HL-60/S4 treated with retinoic acid at 250 ng/mL for 4 days and 3 days (cell line): ENCODE measurements around the gene SPIN1.
"Not testable (repeated sequence)": the region's sequence is repeated elsewhere in the genome, so short reads cannot be mapped to it uniquely, and the experiment has no call there.

Experiments
- in situ Hi-C: fragments of 300-500 bp; cut with MboI; formaldehyde crosslinking; loops from 2 replicates; pipeline ENCODE4 v1.7.0; 2022; ENCODE audit warnings: low sequenced_read_pairs

Gene SPIN1

DNA sequence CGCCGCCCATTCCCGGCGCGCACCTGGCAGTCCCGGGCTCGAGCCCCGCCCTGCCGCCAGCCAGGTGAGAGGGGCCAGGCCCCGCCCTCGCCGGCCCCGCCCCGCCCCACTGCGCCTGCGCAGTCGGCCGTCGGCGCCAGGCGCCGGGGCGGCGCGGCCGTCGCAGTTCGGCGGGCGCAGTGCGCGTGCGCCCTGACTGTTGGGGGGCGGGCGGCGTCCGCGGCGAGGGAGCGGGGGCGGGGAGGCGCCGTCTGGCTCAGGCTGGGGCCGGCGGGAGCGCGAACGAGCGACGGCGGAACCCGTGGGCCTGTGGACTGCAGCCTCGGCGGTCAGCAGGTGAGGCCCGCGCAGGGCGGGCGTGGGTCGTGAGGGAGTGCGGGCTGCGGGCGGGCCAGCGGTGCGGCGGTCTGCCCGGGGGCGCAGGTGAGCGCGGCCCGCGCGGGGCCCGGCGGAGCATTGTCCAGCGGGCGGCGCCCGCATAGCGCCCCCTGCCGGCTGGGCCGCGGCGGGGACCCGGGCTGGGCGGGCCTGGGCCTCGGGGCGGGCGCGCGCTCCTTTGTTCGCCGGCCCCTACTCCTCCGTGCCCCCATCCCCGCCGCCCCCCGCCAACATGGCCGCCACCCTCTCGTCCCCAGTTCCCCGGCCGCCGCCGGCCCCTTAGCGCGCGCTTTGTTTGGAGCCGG lies at the start of gene SPIN1:
SPIN1 (plus strand) TSS at position 242 of the 683 bp plus-strand sequence. CDS start 38,096 bp downstream, outside the sequence.
- in situ Hi-C loops = no loop called here

GRCh38 chr9:88339317-88339716 lies 48.9 kb upstream of the SPIN1 start:
- in situ Hi-C loops = no loop called here

DNA sequence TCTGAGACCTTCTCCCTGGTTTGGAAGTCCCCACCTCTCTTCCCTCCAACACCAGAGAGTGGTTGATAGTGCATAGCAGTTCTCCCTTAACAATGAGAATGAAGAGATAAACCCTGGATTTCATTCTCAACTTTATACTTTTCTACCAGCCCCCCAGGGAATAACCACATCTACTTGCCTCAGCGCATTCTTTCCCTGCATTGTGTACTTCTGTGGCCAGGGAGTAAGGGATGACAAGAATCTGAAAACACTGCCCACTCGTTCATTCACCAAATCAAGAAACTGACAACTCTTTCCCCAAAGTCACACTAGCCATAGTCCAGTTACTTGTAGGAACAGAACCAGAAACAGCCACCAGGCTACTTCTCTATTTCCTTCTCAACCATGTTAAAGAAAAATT lies 46.0 kb upstream of the SPIN1 start:
- in situ Hi-C loops = no loop called here

GRCh38 chr9:88344013-88344412 lies 44.2 kb upstream of the SPIN1 start:
- in situ Hi-C loops = no loop called here

DNA sequence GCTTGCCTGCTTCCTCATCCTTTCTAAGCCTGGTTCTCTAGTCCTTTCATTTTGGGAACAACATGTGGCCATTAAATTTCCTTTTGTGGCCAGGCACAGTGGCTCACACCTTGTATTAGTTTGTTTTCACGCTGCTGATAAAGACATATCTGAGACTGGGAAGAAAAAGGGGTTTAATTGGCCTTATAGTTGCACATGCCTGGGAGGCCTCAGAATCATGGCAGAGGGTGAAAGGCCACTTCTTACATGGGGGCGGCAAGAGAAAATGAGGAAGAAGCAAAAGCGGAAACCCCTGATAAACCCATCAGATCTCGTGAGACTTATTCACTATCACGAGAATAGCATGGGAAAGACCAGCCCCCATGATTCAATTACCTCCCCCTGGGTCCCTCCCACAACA lies 37.9 kb upstream of the SPIN1 start:
- in situ Hi-C loops = not testable (repeated sequence)

DNA sequence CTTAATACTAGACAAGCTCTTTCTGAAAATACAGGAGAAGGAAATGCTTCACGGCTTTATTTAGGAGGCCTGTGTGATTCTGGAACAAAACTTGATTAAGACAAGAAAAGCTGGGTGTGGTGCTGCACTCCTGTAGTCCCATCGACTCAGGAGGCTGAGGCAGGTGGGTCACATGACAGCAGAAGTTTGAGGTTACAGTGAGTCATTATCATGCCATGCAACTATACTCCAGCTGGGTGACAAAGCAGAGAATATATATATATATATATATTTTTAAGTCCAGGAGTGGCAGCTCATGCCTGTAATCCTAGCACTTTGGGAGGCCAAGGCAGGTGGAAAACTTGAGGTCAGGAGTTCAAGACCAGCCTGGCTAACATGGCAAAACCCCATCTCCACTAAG lies 33.1 kb upstream of the SPIN1 start:
- in situ Hi-C loops = no loop called here

- in situ Hi-C loops = not testable (repeated sequence)
These were observed 31.0 kb upstream of the SPIN1 start for GRCh38 chr9:88357250-88357649.

DNA sequence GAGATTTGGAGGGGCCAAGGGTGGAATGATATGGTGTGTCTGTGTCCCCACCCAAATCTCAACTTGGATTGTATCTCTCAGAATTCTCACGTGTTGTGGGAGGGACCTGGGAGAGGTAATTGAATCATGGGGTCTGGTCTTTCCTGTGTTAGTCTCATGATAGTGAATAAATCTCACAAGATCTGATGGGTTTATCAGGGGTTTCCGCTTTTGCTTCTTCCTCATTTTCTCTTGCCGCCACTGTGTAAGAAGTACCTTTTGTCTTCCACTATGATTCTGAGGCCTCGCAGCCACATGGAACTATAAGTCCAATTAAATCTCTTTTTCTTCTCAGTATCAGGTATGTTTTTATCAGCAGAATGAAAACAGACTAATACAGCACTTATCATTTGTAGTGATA lies 29.5 kb upstream of the SPIN1 start:
- in situ Hi-C loops = no loop called here

DNA sequence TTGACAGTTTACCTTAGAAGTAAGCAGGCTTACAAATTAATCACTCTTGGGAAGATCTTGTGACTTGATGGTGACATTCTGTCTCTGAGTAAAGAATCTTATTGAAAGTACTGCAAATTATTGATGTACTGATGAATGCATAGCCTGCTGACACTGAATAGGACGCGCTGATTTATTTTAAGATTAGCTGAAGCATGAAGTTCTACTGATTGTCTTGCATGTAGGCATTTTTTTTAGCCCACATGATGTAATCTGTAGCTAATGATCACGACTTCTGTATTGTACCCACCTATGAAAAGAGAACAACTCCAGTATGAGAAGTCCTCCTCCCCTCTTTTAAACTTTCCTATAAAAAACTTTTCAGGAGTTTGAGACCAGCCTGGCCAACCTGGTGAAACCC lies 28.3 kb upstream of the SPIN1 start:
- in situ Hi-C loops = no loop called here

DNA sequence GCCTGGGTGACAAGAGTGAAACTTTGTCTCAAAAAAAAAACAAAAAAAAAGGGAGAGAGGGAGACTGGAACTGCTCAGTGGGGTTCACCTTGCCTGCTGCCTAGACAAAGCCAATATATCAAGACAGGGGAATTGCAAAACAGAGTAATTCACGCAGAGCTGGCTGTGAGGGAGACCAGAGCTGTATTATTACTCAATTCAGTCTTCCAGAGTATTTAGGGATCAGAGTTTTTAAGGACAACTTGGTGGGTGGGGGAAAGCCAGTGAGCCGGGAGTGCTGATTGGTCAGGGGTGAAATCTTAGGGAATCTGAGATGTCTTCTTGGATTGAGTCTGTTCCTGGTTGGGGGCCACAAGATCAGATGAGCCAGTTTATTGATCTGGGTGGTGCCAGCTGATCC lies 25.6 kb upstream of the SPIN1 start:
- in situ Hi-C loops = no loop called here

- in situ Hi-C loops = no loop called here
These were observed 24.6 kb upstream of the SPIN1 start for GRCh38 chr9:88363661-88364060.

- in situ Hi-C loops = no loop called here
These were observed 23.5 kb upstream of the SPIN1 start for GRCh38 chr9:88364706-88365105.

DNA sequence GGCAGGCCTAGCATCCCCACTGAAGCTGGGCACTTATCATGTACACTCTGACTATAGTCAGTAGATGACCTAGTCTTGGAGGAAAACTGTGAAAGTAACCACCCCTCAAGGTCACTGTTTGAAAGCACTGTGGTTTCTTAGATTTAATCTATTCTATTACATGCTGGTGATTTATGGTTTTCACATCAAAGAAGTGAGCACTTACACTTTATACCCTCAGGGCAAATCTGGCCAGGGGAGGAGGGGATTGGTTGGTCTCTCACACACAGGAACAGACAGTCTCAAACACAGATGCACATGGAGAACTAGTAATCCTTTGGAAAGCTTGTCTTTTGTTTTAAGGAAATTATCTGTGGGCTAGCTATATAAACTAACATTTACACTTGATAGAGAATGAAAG lies 17.9 kb upstream of the SPIN1 start:
- in situ Hi-C loops = no loop called here

GRCh38 chr9:88372103-88372654 lies 16.1 kb upstream of the SPIN1 start:
- in situ Hi-C loops = no loop called here

GRCh38 chr9:88373045-88373444 lies 15.2 kb upstream of the SPIN1 start:
- in situ Hi-C loops = no loop called here

DNA sequence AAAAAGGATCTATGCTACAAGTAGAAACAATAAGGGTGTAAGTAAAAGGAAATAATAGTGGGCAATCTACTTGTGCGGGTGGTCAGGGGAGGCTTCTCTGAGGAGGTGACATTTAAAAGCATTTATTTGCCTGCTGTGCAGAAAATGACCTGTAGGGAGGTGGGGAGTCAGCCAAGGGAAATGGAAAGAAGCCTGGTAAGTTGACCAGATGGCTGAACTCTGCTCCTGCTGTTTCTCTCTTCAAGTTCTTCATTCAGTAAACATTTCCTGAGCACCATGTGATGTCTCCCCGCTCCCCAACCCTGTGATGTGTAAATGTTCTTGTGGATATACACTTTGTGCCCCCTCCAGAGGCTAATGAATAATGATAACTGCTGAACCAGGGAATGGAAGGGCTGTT lies 9.9 kb upstream of the SPIN1 start:
- in situ Hi-C loops = no loop called here

GRCh38 chr9:88379352-88379751 lies 8.9 kb upstream of the SPIN1 start:
- in situ Hi-C loops = no loop called here

GRCh38 chr9:88380118-88380517 lies 8.1 kb upstream of the SPIN1 start:
- in situ Hi-C loops = no loop called here

DNA sequence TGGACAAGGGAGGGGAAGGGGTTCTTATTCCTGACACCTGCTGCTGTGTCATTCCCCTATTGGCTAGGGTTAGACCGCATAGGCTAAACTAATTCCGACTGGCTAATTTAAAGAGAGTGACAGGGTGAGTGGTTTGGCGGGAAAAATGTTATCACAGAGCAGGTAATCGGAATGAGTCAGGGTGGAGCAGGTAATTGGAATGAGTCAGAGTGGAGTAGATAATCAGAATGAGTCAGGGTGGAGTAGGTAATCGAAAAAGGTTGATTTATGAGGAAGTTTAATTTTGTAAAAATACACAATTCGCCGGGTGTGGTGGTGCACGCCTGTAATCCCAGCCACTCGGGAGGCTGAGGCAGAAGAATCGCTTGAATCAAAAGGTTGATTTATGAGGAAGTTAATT lies 6.9 kb upstream of the SPIN1 start:
- in situ Hi-C loops = not testable (repeated sequence)

DNA sequence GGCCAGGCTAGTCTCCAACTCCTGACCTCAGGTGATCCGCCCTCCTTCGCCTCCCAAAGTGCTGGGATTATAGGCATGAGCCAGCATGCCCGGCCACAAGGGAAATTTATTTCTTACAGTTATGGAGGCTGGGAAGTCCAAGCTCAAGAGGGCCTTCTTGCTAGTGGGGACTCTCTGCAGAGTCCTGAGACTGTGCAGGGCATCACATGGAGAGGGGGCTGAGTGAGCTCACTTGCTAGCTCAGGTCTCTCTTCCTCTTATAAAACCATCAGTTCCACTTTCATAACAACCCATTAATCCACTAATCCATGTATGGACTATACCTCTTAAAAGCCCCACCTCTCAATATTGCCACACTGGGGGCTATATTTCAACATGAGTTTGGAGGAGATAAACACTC lies 5.1 kb upstream of the SPIN1 start:
- in situ Hi-C loops = no loop called here

DNA sequence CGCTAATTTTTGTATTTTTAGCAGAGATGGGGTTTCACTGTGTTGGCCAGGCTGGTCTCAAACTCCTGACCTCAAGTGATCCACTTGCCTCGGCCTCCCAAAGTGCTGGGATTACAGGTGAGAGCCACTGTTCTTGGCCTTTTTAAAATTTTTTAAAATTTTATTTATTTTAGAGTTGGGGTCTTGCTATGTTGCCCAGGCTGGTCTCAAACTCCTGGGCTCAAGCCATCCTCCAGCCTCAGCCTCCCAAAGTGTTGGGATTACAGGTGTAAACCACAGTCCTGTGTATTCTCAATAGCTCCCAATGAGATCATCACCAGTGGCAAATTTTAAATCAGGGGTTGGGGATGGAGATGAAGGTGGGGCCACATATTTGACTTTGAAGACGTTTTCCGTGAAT lies 2.1 kb upstream of the SPIN1 start:
- in situ Hi-C loops = not testable (repeated sequence)

DNA sequence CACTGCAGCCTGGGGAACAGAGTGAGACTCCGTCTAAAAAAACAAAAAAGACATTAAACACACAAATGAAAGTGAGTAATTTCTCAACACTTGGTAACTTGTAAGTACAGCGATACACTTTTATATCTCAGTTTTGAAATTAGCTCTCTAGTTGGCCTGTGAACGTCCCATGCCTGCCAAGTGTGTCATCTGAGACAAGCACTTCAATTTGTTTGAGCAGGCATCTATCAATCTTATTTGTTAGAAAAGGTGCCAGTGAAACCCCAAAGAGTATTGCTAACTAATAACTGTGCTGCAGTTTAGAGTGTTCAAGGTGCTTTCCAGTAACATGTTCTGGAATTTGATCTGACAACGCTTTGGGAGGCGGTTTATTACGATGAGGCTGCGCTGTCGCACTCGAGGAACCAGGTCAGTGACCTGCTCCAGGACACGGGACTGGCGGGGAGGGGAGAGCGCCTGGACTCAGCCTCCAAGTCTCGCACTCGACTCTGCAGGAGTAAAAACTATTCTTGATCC lies 1.1 kb upstream of the SPIN1 start:
- in situ Hi-C loops = no loop called here
